K562 (cell line): ENCODE measurements around the gene WDR90. TPM values are rescaled to one million over a fixed set of nuclear protein-coding genes. Genes with fewer than 3 reads are reported as not detected.

Experiments used
- ASH1L ChIP-seq: fragments of 450-650 bp; IDR thresholded peaks from 2 replicates; pipeline ENCODE4 v1.6.1; 2018; ENCODE audit warnings: borderline replicate concordance, mild to moderate bottlenecking, low read depth; ENCODE audit not compliant: partially characterized antibody
- BRCA1 ChIP-seq, 2 experiments: fragments of 450-650 bp in 1 of 2; sonication (generic) in 1 of 2; formaldehyde crosslinking in 1 of 2; IDR thresholded peaks; 2 replicates each; pipeline versions ENCODE4 v1.5.0 to v1.6.1; 2017 to 2020; ENCODE audit warnings: mild to moderate bottlenecking in 1 of 2, missing genetic modification reagents in 1 of 2
- FOXJ2 ChIP-seq: fragments of 200-800 bp; sonication (Bioruptor generic); IDR thresholded peaks from 2 replicates; pipeline ENCODE4 v1.6.1; 2016; ENCODE audit warnings: missing genetic modification characterization, missing compliant biosample characterization
- FOXJ3 ChIP-seq: sonication (generic); formaldehyde crosslinking; IDR thresholded peaks from 2 replicates; pipeline ENCODE4 v1.4.0; 2020; ENCODE audit warnings: mild to moderate bottlenecking, missing genetic modification reagents
- GABPA ChIP-seq: fragments of 200-800 bp; sonication (Bioruptor generic); conservative IDR thresholded peaks from 2 replicates; pipeline ENCODE4 v1.6.1; 2016; ENCODE audit warnings: low read depth, missing genetic modification characterization, missing compliant biosample characterization
- HLTF ChIP-seq: fragments of 450-650 bp; IDR thresholded peaks from 2 replicates; pipeline ENCODE4 v1.6.1; 2016
- HNRNPH1 ChIP-seq: fragments of 200-400 bp; formaldehyde crosslinking; optimal IDR thresholded peaks from 2 replicates; pipeline ENCODE3; 2017; ENCODE audit warnings: low read depth, mild to moderate bottlenecking, low read length, moderate library complexity
- KLF10 ChIP-seq: fragments of 250-450 bp; sonication (Bioruptor Pico); IDR thresholded peaks from 2 replicates; pipeline ENCODE4 v1.6.1; 2021; ENCODE audit warnings: matching md5 sums
- MYBL2 ChIP-seq, 2 experiments: fragments of 450-650 bp in 1 of 2; sonication (generic) in 1 of 2; formaldehyde crosslinking in 1 of 2; IDR thresholded peaks; 2 replicates each; pipeline versions ENCODE4 v1.6.1 to v1.8.1; 2017 to 2022; ENCODE audit warnings: borderline replicate concordance in 1 of 2, inconsistent platforms in 1 of 2, low read depth in 1 of 2, mild to moderate bottlenecking in 1 of 2, missing genetic modification reagents in 1 of 2, moderate library complexity in 1 of 2
- NBN ChIP-seq: fragments of 450-650 bp; IDR thresholded peaks from 2 replicates; pipeline ENCODE4 v1.6.1; 2016; ENCODE audit warnings: low read depth, mild to moderate bottlenecking
- OTX1 ChIP-seq: fragments of 450-650 bp; formaldehyde crosslinking; IDR thresholded peaks from 2 replicates; pipeline ENCODE4 v1.4.0; 2022; ENCODE audit warnings: mild to moderate bottlenecking
- POLR2A ChIP-seq: fragments of 450-650 bp; conservative IDR thresholded peaks from 2 replicates; pipeline ENCODE4 v1.6.1; 2016
- PRMT5 ChIP-seq: sonication (generic); formaldehyde crosslinking; IDR thresholded peaks from 2 replicates; pipeline ENCODE4 v1.5.0; 2020; ENCODE audit warnings: missing genetic modification reagents
- RUNX1 ChIP-seq: sonication (generic); IDR thresholded peaks from 2 replicates; pipeline ENCODE4 v1.6.1; 2016; ENCODE audit warnings: antibody characterized with exemption, low read depth
- SNRNP70 ChIP-seq: fragments of 200-400 bp; formaldehyde crosslinking; optimal IDR thresholded peaks from 2 replicates; pipeline ENCODE3; 2017; ENCODE audit warnings: low read depth, low read length
- STAG1 ChIP-seq: sonication (generic); formaldehyde crosslinking; IDR thresholded peaks from 2 replicates; pipeline ENCODE4 v1.5.0; 2020; ENCODE audit warnings: missing genetic modification reagents, borderline replicate concordance
- WHSC1 ChIP-seq: IDR thresholded peaks from one replicate; pipeline ENCODE4 v1.6.1; 2012; ENCODE audit warnings: low read length, control low read depth, inconsistent platforms
- ZNF197 ChIP-seq: fragments of 200-800 bp; sonication (Bioruptor generic); IDR thresholded peaks from 2 replicates; pipeline ENCODE4 v1.6.1; 2016; ENCODE audit warnings: low read depth, missing genetic modification characterization, missing compliant biosample characterization
- ZNF253 ChIP-seq: fragments of 250-450 bp; sonication (Bioruptor Pico); conservative IDR thresholded peaks from 2 replicates; pipeline ENCODE4 v1.6.1; 2021; ENCODE audit warnings: mild to moderate bottlenecking
- ZNF354B ChIP-seq: fragments of 250-450 bp; sonication (Bioruptor Pico); IDR thresholded peaks from 2 replicates; pipeline ENCODE4 v1.4.0; 2020
- ZNF699 ChIP-seq: fragments of 250-450 bp; sonication (Bioruptor Pico); IDR thresholded peaks from 2 replicates; pipeline ENCODE4 v1.8.0; 2021; ENCODE audit warnings: mild to moderate bottlenecking, moderate library complexity; ENCODE audit not compliant: insufficient replicate concordance
- polyA plus RNA-seq, 8 experiments: library from polyadenylated mRNA; depleted of rRNA in 4 of 8; stranded (reverse) in 5 of 8; unstranded in 3 of 8; fragments of >200 nt; fragmentation: Nextera tagmentation in 2 of 8; fragmentation: Illumina TruSeq in 1 of 8; extraction: Ambion mirVana in 2 of 8; extraction: Trizol in 1 of 8; gene quantifications; 2 replicates each; pipeline versions ENCODE4 v1.2.1 to v1.2.3, GENCODE V29; 2011 to 2014; ENCODE audit warnings: inconsistent platforms in 1 of 8, missing spikeins in 1 of 8
- total RNA-seq, 7 experiments: library from RNA; depleted of rRNA in 6 of 7; stranded (reverse); fragments of >200 nt in 6 of 7; fragmentation: Illumina TruSeq in 2 of 7; extraction: Trizol in 2 of 7; gene quantifications; 2 replicates each; pipeline versions ENCODE4 v1.2.1 to v1.2.3, GENCODE V29; 2011 to 2021; ENCODE audit warnings: low replicate concordance in 1 of 7
- TF ChIP-seq, protein P1 (sequence below): fragments of 250-450 bp; sonication (Bioruptor Pico); IDR thresholded peaks from 2 replicates; pipeline ENCODE4 v1.9.0; 2021; ENCODE audit warnings: mild to moderate bottlenecking, inconsistent platforms
- TF ChIP-seq, protein P2 (sequence below): fragments of 450-650 bp; IDR thresholded peaks from 2 replicates; pipeline ENCODE4 v1.7.0; 2016; ENCODE audit warnings: borderline replicate concordance
- TF ChIP-seq, protein P3 (sequence below): fragments of 250-450 bp; sonication (Bioruptor Pico); IDR thresholded peaks from 2 replicates; pipeline ENCODE4 v1.5.0; 2021; ENCODE audit warnings: mild to moderate bottlenecking, borderline replicate concordance

Gene WDR90
- total and polyA plus RNA-seq, 9 of the 15 experiments (the other 6 are each of a cell fraction or from before 2014, with no cell fraction given) = 0.44 to 12.6 (median 3.3) TPM

DNA sequence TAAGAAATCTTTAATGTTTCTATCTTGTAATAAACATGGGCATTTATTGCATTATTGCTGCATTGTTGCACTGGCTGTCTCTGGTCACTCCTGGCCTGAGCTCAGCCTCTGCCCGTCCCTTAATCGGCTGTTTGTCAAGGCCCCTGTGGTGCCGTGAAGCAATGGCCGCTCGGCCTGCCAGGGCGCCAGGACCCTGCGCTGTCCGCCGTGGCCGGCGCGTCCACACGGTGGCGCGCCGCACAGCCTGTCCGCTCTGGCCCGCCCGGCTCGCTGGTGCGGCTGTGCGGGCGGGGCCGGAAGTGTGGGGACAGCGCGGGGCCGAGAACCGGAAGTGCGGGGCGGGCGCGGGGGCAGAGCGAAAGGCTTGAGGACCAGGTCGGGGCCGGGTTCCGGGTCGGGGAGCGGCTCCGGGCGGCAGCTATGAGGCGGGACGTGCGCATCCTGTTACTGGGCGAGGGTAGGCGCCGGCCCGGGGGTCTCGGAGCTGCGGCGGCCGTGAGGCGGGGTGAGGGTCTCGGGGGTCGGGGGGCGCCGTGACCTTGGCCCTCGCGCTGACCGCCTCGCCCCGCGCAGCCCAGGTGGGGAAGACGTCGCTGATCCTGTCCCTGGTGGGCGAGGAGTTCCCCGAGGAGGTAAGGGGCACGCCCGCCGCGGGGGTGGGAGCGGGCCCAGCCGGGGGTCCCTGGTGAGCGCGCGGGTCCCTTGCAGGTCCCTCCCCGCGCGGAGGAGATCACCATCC is 18.8 kb downstream of the WDR90 start, which contains the start of gene RHOT2 (continued):
- TF ChIP-seq, protein P1, sequence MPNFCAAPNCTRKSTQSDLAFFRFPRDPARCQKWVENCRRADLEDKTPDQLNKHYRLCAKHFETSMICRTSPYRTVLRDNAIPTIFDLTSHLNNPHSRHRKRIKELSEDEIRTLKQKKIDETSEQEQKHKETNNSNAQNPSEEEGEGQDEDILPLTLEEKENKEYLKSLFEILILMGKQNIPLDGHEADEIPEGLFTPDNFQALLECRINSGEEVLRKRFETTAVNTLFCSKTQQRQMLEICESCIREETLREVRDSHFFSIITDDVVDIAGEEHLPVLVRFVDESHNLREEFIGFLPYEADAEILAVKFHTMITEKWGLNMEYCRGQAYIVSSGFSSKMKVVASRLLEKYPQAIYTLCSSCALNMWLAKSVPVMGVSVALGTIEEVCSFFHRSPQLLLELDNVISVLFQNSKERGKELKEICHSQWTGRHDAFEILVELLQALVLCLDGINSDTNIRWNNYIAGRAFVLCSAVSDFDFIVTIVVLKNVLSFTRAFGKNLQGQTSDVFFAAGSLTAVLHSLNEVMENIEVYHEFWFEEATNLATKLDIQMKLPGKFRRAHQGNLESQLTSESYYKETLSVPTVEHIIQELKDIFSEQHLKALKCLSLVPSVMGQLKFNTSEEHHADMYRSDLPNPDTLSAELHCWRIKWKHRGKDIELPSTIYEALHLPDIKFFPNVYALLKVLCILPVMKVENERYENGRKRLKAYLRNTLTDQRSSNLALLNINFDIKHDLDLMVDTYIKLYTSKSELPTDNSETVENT (CRISPR knock-in tag) = peak; percentile 98
- TF ChIP-seq ZNF253 (CRISPR knock-in tag) (no peak), ASH1L (no peak), SNRNP70 (no peak), FOXJ2 (no peak; the same call in 1 of the 2 replicates), WHSC1 (no peak), HLTF (no peak), KLF10 (CRISPR knock-in tag) (no peak), OTX1 (CRISPR knock-in tag) (no peak), HNRNPH1 (no peak), NBN (no peak), ZNF699 (CRISPR knock-in tag) (no peak), STAG1 (CRISPR knock-in tag) (no peak), GABPA (tag) (peak; percentile 99), ZNF197 (0 out of 2 replicates have a peak, but pooled peaks have one; percentile 57), ZNF354B (CRISPR knock-in tag) (no peak), BRCA1 (IDR thresholded peaks at IDR 0.05) (no peak), BRCA1 (CRISPR knock-in tag; IDR thresholded peaks at IDR 0.05) (no peak), MYBL2 (IDR thresholded peaks at IDR 0.05; ENCODE audit: low read depth) (no peak), MYBL2 (CRISPR knock-in tag; IDR thresholded peaks at IDR 0.05; ENCODE audit: borderline replicate concordance) (no peak), RUNX1 (no peak), FOXJ3 (CRISPR knock-in tag) (no peak), POLR2A (peak; percentile 80), PRMT5 (CRISPR knock-in tag) (no peak)
- TF ChIP-seq, protein P2, sequence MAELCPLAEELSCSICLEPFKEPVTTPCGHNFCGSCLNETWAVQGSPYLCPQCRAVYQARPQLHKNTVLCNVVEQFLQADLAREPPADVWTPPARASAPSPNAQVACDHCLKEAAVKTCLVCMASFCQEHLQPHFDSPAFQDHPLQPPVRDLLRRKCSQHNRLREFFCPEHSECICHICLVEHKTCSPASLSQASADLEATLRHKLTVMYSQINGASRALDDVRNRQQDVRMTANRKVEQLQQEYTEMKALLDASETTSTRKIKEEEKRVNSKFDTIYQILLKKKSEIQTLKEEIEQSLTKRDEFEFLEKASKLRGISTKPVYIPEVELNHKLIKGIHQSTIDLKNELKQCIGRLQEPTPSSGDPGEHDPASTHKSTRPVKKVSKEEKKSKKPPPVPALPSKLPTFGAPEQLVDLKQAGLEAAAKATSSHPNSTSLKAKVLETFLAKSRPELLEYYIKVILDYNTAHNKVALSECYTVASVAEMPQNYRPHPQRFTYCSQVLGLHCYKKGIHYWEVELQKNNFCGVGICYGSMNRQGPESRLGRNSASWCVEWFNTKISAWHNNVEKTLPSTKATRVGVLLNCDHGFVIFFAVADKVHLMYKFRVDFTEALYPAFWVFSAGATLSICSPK = no peak
- TF ChIP-seq, protein P3, sequence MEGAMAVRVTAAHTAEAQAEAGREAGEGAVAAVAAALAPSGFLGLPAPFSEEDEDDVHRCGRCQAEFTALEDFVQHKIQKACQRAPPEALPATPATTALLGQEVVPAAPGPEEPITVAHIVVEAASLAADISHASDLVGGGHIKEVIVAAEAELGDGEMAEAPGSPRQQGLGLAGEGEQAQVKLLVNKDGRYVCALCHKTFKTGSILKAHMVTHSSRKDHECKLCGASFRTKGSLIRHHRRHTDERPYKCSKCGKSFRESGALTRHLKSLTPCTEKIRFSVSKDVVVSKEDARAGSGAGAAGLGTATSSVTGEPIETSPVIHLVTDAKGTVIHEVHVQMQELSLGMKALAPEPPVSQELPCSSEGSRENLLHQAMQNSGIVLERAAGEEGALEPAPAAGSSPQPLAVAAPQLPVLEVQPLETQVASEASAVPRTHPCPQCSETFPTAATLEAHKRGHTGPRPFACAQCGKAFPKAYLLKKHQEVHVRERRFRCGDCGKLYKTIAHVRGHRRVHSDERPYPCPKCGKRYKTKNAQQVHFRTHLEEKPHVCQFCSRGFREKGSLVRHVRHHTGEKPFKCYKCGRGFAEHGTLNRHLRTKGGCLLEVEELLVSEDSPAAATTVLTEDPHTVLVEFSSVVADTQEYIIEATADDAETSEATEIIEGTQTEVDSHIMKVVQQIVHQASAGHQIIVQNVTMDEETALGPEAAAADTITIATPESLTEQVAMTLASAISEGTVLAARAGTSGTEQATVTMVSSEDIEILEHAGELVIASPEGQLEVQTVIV = no peak
